Measurements from ENCODE around the gene NEMP1.
"Not testable (repeated sequence)": the region's sequence is repeated elsewhere in the genome, so short reads cannot be mapped to it uniquely, and the experiment has no call there.

NEMP1 gene

GRCh38 chr12:57090924-57091637 is 12.5 kb upstream of the NEMP1 start:
- no peak for DNase-seq

- no peak for DNase-seq
Observed at GRCh38 chr12:57090490-57090889, 11.9 kb upstream of the NEMP1 start.

- DNase-seq: peak; percentile 88
Observed at GRCh38 chr12:57089271-57090245, 11.0 kb upstream of the NEMP1 start.

GRCh38 chr12:57088354-57089270 is 10.0 kb upstream of the NEMP1 start, which contains the start of gene NAB2:
NAB2 (plus strand) TSS chr12:57089114; CDS start chr12:57089272, 158 bp downstream.
- DNase-seq: peak; percentile 98

- peak; percentile 95 for DNase-seq
Observed at GRCh38 chr12:57087691-57088353, 9.2 kb upstream of the NEMP1 start.

GRCh38 chr12:57087010-57087690 is 8.6 kb upstream of the NEMP1 start:
- DNase-seq: peak; percentile 91

- DNase-seq: peak; percentile 75
Observed at GRCh38 chr12:57086493-57087009, 8.0 kb upstream of the NEMP1 start.

- DNase-seq: no peak
Observed at GRCh38 chr12:57085999-57086492, 7.5 kb upstream of the NEMP1 start.

GRCh38 chr12:57080855-57081254 is 2.3 kb upstream of the NEMP1 start:
- DNase-seq: peak; percentile 65

- DNase-seq: no peak
Observed at GRCh38 chr12:57079821-57080220, 1.2 kb upstream of the NEMP1 start.

- DNase-seq: not testable (repeated sequence)
Observed at GRCh38 chr12:57073566-57074450, 4.8 kb downstream of the NEMP1 start.

GRCh38 chr12:57072661-57073060 is 5.9 kb downstream of the NEMP1 start:
- DNase-seq: no peak

- peak; percentile 65 for DNase-seq
Observed at GRCh38 chr12:57069523-57069922, 9.1 kb downstream of the NEMP1 start.

- no peak for DNase-seq
Observed at GRCh38 chr12:57066245-57066644, 12.3 kb downstream of the NEMP1 start.

GRCh38 chr12:57063991-57064685 is 14.5 kb downstream of the NEMP1 start:
- no peak for DNase-seq

GRCh38 chr12:57058454-57058853 is 20.1 kb downstream of the NEMP1 start:
- DNase-seq: no peak

- DNase-seq: no peak
Observed at GRCh38 chr12:57057067-57057751, 21.4 kb downstream of the NEMP1 start.

- no peak for DNase-seq
Observed at GRCh38 chr12:57055824-57056223, 22.8 kb downstream of the NEMP1 start.

GRCh38 chr12:57053901-57054300 is 24.7 kb downstream of the NEMP1 start:
- not testable (repeated sequence) for DNase-seq

All from NCI-H226 (cell line).